Endometrial microvascular endothelial cells (primary cell): ENCODE results near the gene MFRP. TPM values are rescaled to one million over a fixed set of nuclear protein-coding genes. Genes with fewer than 3 reads are reported as not detected.

Experiments
- in situ Hi-C: cut with HindIII; loops from 2 replicates; pipeline ENCODE4 v1.10.0; 2017; ENCODE audit warnings: low sequenced_read_pairs, low pct_unique_long_range_greater_than_20kb; ENCODE audit errors: inconsistent ontology term
- total RNA-seq: library from RNA; depleted of rRNA; stranded (reverse); fragments of >200 nt; gene quantifications from one replicate; pipeline ENCODE4 v1.2.3, GENCODE V29; 2015; ENCODE audit errors: inconsistent ontology term

Gene MFRP
- total RNA-seq, 1 donor from 2014 or later, result not detected

DNA sequence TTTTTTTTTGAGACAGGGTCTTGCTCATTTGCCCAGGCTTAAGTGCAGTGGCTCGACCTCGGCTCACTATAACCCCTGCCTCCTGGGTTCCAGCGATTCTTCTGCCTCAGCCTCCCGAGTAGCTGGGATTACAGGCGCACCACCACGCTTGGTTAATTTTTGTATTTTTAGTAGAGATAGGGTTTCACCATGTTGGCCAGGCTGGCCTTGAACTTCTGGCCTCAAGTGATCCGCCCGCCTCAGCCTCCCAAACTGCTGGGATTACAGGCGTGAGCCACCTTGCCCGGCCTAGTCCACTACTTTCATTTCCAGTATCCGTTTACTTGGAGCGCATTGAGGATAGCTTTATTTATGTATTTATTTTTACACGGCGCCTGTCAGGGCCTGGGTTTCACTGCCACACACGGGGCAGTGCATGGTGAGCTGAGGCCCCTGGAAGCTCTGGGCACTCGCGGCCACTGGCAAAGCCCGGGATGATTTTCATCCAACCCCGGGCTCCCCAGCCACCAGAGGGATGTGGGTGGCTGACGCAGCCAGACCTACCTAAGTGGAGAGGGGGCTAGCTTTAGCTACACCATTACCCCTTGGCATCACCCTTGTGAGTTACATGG, 23.5 kb downstream of the MFRP start:
- in situ Hi-C loops, result no loop called here

DNA sequence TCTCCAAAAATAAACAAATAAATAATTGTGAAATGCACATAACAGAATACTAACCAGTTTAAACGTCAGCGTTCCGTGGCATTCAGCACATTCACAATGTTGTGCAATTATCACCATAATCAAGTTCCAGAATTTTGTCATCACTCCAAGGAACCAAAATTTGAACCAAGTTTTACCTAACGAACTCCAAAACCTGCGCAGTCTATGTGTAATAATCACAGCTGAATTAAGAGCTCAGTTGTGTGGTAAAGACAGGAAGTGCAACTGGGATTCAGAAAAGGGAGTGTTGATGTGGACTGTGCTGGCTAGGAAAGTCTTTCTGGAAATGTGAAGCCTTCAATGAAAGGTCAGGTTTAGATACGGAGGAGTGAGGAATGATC, 24.2 kb downstream of the MFRP start:
- in situ Hi-C loops, result no loop called here

DNA sequence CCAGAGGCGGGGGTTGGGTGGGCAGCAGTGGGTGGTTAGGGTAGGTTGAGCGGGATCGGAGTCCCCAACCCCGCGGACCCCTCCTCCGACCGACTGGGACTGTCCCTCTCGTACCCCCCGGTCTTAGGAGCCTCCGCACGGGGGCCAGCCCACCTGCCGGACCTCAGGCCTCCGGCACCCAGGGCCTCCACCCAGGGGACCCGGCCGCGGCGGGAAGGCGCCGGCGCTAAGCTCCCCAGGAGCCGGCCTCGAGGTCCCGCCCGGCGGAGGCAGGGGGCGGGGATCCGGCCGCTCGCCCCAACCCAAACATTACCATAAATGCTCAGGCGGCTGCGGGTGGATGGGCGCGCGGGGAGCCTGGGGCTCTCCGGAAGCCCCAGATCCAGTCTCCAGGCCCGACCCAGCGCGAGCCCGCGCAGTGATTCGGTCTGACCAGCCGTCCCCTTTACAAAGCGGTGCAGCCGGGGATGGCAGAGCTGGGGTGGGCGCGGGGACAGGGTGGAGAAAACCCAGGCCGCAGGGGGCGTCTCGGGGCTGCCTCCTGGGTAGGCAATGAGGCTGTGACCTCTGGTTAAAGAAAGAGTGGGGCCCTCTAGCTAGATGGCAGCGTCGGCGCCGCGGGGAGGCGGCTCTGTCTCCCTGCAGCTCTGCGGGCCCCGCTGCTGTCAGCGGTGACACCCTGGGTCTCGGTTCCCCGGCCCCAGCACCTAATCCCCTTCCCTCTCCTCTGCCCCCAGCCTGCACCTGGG, 25.6 kb downstream of the MFRP start:
- in situ Hi-C loops, result no loop called here

DNA sequence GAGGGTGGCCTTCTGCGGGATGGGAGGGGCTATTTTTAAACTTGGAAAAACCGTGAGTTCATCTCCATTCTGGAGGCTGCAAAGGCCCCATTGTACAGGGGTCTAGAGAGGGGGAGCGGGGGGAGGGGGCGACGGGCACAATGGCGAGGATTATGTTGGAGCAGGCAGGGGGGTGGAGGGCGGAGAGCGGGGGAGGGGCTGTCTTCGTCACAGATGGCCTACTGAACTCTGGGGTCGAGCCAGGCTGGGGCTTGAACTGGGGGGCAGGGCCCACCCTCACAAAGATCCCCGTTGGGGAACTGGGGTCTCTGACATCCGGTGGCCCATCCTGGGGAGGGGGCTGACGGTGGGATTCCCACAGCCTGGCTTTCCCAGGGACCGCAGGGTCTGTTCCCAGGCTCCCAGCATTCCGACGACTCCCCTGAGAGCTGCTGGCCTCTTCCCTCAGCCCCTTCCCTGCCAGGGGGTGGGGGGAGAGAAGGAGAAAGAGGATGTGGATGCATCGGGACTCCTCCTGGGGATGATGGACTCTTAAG, 26.2 kb downstream of the MFRP start:
- in situ Hi-C loops, result no loop called here

DNA sequence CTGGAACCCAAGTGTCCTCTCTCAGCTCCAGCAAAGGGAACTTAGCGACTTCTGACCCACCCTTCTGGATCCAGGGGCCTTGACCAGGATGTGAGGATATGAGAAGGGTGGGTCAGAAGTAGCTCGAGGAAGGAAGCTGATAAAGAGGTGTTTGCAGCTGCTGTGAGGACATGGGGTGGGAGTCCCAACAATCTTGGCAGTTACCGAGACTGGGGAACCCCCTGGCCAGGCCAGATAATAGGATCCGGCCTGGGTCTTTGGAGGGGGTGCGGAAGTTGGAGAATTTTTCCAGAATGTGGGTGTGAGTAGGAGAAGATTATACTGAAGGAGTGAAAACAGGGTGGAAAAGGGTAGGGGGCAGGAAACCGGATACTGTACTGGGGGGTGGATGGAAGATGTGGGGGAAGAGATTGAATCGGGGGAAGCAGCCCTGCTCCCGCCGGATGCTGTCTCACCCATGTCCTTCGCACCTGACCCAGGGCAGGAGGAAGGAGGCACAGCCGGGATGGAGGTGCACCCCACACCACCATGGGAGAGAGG, 26.7 kb downstream of the MFRP start:
- in situ Hi-C loops, result no loop called here

DNA sequence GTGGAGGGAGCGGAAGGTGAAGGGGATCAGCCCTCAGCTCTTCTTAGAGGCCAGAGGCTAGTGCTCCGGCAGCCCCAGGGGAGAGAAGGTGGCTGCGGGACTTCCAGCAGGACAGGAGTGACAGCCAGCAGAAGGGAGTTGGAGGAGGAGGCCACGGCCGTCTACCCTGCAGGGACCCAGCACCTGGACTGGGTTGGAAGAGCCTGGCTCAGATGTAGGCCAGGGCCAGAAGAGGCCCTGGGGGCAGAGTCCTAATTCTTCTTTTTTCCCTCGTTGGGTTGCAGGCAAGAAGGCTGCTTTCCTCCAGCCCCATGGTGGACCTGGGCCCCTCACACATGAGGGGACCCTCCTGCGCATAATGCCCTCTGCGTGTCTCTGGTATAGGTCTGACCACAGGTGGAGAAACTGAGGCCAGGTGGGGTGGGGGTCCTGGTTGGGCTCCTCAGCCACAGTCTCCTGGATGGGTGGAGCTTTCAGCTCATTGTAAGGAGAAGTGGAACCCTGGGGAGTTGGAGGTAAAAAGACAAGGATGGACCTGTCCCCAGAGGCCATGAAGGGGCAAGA, 27.3 kb downstream of the MFRP start:
- in situ Hi-C loops, result no loop called here

DNA sequence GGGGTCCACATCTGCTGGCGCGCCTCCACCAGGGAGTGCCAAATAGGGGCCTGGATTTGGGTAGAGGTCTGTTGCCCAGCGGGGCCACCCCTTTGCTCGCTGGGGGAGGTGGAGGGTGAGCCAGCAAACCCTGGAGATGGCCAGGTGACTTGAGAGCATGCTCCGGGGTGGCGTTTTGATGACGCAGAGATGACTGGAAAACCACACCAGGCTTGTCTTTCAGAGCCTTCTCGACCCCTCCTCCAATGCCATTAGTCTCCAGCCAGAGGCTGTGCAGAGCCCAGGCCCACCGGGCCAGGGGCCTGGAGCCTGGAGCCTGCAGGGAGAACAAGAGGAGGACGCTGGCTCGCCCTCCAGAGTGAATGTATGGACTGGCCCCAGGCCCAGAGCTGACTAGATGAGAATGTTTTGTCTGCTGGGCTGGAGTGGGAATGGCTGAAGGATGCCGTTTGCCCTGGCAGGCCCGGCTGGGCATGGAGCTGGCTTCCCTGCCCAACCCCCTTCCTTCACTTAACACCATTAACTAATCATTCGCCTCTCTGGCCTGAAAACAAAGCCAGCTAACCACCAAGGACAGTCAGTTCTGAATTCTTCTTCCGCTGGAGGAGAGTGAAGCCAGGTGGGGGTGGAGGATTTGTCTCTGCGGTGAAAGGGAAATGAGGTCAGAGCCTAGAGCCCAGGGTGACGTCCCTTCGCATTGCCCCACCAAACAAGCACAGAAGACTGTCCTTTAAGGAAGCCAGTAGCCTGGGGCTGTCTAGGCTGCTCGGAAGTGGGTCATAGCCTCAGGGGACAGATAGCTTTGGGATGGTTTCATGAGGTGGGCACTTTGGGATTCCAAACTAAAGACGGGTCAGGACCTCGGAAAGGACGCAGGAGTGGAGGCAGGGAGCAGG, 28.0 kb downstream of the MFRP start:
- in situ Hi-C loops, result no loop called here

DNA sequence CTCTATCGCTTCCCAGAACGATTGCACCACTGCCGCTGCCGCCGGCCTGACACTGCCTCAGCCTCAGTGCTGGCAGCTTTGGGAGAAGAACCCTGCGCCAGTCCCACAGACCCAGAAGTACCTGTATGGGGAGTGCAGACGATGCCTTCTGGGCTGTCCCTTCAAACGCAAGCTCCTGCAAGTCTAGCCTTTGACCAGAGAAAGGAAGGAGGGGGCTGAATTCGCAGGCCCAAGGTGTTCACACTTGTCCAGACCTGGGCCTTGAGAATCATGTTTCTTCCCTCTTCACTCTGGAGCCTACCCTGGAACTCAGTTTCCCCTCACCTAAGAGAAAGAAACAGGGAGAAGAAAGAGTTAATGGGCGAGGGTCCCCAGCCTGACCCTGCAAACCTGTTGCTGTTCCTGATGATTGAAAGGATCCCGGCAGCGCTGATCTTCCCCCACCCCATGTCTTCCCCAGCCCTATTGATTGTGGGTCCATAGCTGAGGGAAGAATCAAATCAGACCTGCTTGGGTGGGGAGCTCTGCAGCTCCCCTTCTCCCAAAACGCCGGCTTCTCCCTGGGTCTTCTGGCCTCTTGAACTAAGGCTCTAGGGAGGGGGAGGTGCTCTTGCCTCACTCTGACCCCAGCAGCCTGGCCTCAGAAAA, 28.8 kb downstream of the MFRP start:
- in situ Hi-C loops, result no loop called here

DNA sequence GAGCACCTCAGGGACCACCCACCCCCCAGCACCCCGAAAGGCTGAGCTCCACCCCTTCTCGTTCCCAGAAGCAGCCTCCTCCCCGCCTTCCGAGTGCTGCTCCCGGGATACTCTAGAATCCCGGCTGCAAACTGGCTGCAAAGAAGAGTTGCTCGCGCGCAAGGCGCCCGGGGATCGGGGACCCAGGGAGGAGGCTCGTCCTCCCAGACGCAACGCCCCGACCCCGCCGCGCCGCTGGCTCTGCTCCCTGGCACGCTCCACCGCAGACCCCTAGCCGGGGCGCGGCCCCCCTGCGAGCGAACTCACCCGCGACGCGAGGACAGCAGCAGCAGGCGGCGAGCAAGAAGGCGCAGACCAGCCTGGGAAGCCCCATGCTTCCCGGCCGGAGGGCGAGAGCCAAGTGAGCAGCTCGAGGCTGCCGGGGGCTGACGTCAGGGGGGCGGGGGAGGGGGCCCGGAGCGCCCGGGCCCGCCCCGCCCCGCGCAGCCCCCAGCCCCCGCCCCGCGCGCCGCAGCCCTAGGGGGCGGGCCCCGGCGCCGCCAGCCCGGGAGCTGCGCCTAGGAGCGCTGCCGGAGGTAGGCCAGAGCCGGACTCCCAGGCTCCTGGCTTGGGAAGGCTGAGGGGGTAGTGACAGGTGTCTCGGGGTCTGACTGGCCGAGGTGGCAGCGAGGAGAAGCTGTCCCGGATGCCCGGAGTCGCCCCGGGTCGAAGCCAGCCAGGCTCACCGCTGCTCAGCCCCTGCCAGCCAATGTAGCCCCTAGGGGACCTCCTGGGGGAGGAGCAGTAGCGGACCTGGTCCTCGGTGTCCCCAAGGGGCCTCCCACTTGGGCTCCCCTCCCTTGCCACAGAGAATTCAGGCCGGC, 29.5 kb downstream of the MFRP start, which contains the start of gene MCAM:
MCAM (minus strand) TSS at position 402 of the 863 bp plus-strand sequence; CDS start at position 373, 29 bp downstream.
- in situ Hi-C loops, result no loop called here

DNA sequence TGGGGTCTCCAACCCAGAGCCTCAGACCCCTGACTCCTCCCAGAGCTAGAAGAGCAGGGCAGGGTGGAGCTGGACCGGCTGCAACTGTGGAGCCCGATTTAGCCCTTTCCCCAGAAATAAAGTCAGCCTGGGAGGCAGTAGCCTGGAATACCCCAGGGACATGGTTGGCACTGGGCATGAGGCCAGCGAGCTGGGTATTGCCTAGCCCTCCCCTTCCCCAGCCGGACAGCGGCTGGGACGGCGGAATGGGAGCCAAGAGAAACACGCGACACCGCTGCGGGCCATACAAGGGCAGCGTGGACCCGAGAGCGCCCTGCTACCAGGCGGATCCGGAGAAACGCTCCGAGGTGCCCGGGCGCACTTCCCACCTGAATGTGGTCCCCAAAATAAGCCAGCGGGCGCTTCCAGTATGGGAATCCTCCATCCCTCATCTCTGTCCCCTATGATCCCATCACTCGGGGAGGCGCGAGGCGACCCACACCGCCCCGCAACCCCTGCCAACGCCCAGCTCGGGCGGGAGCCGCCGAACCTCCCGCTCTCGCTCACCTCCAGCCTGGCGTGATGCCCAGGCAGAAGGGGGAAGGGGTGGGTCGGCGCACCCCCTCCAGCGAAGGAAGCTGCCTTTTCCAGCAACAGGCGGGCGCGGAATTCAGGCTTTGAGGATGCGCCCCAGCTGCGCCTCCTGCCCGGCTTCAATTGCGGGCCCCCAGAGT, 30.3 kb downstream of the MFRP start:
- in situ Hi-C loops, result no loop called here

DNA sequence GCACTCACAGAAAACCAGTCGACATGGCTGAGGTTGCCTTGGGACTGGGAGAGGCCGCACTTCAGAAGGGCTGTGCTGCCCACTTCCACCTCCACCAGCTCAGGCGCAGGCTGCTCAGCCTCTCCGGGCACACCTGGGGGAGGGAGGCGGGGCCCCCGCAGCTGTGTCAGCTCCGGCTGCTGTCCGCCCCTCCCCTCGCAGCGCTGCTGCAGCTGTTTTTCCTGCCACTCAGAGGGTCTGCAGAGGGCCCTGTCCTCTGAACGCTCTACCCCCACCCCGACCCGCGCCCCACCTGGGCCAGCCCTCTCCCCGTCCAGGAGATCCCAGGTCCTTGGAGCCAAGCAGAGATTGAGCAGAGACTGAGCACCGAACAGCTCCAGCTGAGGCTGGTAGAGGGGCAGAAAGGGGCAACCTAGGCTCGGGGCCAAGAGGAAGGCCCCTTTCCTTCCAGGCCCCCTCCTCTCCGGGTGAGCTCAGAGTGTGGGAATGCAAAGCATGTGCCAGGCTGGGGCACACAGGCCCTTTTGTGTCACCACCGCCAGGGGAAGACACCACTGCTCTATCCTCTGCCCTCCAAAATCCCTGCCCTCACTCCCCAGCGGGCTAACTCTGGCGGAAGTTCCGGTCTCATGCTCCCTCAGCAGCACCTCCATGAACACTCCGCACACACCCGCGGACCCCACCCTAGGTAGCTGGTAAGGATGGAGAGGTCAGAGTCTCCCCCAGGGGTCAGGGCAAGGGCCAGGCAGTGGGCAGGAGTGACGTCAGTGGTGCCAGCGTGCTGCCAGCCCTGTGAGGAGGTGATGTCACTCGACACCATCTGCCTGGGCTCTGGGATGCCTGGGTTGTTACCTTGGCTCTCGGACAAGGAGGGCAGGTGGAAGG, 31.1 kb downstream of the MFRP start:
- in situ Hi-C loops, result no loop called here

DNA sequence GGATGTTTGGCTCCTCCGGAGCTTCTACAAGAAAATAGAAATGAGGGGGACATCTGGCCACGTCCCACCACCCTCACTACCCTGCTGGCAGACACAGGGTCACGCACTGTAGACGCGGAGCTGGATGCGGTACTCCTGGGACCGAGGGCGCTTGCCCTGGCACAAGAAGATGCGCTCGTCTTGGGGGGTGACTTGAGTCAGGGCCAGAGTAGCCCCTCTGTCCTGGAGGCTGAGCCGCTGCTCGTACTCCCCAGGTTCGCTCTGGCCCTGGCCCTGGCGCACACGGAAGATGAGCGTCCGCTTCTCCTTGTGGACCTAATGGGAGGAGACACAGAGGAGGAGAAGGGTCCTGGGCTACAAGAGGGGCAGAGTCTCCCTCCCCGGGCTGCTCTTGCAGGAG, 31.8 kb downstream of the MFRP start:
- in situ Hi-C loops, result no loop called here

DNA sequence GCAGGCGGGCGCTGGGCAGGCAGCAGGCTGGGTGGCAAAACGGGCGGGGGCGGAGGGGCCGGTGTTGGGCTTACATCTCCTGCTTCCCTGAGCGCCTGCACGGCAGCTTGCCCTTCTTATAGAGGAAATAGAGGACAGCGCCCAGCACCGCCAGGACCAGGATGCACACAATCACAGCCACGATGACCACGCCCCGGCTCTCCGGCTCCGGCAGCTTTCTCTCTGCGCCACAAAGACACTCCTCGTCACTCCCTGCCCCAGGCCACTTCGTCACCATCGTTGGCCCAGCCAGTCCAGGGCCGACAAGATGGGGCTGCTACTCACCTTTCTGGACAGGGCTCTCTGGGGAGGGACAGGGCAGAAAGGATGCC, 35.8 kb downstream of the MFRP start:
- in situ Hi-C loops, result no loop called here

DNA sequence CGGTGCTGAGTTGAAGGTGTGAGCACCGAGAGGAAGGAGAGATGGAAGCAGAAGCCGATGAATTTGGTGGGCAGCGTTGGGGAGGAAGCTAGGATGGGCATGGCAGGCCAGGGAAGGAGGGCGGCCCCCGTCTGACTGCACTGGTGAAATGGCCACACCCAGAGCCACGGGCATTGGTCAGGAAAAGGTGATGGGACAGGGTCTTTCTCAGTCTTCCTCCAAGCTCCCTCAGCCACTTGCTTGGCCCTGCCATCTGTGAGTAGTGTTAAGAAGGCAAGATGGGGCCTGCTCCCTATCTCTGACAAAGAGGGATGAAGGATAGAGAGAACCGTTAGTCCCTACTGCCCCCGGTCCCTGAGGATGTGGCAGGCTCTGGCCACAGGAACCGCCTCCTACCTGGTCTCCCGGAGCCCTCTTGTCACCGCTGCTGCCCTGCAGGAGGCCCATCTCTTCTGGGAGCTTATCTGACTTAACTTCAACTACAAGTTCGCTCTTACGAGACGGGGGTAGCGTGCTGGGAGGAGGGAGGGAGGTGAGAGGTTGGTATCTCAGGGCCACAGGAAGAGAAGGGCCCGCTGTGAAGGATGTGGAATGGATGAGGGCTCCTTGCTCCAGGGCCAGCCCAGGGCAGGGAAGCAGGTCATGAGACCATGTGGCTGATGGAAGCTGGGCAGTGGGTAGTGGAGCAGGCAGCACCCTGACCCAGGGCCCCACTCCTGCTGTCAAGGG, 36.4 kb downstream of the MFRP start:
- in situ Hi-C loops, result no loop called here

DNA sequence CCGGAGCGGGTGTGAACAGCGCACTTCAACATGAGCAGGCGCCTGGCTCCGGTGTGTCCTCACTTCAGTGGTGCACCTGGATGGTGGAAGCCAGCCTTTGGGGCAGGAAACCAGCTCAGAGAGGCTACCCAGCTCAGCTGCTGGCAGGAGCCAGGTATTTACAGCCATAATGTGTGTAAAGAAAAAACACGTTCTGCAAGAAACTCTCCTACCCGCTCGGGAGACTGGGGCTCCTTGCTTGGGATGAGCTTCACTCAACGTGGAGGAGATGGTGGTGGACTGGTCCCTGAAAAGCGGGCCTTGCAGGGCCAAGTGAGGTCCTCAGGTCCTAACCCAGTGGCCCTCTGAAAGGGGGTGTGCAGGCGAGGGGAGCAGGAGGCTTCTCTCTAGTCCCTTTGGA, 37.1 kb downstream of the MFRP start:
- in situ Hi-C loops, result no loop called here

DNA sequence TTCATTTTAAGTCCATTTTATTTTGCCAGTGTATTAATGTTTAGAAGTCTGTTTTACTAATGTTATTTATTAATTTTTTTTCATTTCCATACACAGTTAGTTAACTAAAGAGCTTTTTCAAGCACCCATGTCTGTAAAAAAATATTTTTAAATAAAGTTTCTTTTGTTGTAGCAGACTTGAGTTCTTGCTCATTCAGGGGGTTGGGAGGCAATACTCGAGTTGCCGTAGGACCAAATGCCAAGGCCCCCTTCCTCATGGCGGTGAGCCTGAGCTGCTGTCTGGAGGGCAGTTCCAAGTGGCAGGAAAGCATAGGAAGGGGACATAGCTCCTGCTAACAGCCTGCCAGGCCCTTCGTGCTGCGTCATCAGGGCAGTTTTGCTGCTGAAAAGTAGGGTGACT, 38.5 kb downstream of the MFRP start:
- in situ Hi-C loops, result no loop called here
